HG02981 (cell line): ENCODE measurements around the gene SLIT3.
"Not testable (repeated sequence)": the region's sequence is repeated elsewhere in the genome, so short reads cannot be mapped to it uniquely, and the experiment has no call there.

Experiments used
- ATAC-seq: cut with Tn5 transposase; IDR thresholded peaks from one replicate; pipeline ENCODE4 v1.9.1; 2021; ENCODE audit warnings: mild to moderate bottlenecking, moderate library complexity; ENCODE audit not compliant: unreplicated experiment

The SLIT3 gene

DNA sequence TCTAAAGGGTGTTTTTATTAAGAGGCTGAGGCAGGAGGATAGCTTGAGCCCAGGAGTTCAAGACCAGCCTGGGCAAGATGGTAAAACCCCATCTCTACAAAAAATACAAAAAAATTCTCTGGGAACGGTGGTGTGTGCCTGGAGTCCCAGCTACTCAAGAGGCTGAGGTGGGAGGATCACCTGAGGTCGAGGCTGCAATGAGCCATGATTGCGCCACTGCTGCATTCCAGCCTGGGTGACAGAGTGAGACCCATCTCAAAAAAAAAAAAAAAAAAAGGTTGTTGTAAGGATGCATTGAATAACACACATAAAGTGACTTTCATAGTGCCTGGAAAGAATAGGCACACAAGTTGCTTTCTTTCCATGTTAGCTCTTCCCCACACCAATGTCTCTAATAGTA, 662.1 kb downstream of the SLIT3 start:
- ATAC-seq, result not testable (repeated sequence)

DNA sequence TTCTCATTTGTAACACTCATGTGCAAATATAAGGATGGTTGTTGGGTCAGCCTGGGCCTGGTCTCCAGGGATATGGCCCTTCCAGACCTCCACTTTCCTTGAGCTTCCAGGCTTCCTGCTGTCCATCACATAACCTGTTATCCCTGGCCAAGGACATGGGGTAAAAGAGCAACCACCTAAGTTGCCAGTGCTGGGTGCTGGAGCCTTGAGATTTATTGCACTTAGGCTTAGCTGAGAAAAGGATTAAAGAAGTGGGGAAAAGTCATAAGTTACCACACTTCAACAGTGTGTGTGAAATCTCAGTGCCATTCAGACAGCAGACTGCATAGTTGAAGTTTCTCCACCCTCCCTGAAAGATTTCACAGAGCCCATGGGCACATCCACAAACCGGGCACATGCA, 663.1 kb downstream of the SLIT3 start:
- ATAC-seq, result no peak

- no peak for ATAC-seq
These were observed 663.7 kb downstream of the SLIT3 start for GRCh38 chr5:168637281-168637680.

DNA sequence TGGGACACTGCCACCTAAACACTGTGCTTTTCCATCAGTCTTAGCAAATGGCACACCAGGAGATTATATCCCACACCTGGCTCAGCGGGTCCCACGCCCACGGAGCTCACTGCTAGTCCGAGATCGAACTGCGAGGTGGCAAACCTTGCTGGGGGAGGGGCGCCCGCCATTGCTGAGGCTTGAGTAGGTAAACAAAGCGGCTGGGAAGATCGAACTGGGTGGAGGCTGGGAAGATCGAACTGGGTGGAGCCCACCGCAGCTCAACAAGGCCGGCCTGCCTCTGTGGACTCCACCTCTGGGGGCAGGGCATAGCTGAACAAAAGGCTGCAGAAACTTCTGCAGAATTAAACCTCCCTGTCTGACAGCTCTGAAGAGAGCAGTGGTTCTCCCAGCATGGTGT, 670.0 kb downstream of the SLIT3 start:
- not testable (repeated sequence) for ATAC-seq

GRCh38 chr5:168624850-168625364, 676.0 kb downstream of the SLIT3 start:
- ATAC-seq, result no peak

DNA sequence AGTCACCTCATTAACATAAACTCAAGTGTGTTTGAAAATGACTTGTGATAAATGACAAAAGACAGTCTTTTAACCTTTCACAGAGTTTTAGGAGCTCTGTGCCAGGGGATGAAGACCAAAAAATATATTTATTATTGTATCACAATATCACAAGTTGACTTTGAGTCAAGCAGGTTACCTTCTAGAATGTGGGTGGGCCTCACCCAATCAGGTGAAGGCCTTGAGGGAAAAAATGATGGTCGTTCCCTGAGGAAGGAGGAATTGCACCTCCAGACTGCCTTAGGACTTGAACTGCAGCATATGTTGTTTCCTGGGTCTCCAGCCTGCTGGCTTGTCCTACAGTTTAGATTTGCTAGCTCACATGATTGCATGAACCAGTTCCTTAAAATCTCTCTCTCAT, 680.1 kb downstream of the SLIT3 start:
- no peak for ATAC-seq

DNA sequence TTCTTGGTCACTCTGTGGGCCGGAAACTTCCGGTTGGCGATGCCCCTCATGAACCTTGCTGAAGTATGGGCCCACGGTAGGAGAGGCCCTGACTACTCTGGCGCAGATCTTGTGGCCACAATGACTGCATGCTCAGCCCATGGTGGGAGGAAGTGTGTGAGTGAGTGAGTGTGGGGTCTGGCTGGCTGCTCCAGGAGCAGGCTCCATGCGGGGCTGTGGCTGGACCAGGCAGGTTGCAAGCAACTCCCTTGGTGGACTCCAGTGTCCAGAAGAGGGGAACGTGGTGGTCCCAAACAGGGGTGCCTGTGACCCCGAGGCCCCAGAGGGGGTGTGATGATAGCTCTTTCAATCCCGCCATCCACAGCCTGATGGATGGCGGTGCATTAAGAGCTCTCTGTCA, 686.3 kb downstream of the SLIT3 start:
- no peak for ATAC-seq

DNA sequence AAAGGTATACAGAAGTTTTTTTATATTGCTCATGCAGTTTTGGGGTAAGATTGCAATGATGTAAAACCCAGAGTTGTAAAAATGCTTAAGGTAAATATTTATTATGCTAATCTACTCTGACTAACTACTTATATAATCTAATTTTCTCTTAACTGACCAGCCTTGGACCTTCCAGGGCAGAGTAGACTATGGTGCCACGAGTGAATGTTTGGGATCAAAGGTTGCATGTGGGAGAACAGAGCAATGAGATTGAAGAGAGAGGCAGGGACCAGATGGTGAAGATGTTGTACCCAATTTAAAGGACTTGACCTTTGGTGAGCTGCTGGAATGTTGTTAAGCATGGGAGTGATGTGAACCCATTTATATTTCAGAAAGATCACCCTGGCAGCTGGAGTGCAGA, 686.9 kb downstream of the SLIT3 start:
- ATAC-seq, result no peak

DNA sequence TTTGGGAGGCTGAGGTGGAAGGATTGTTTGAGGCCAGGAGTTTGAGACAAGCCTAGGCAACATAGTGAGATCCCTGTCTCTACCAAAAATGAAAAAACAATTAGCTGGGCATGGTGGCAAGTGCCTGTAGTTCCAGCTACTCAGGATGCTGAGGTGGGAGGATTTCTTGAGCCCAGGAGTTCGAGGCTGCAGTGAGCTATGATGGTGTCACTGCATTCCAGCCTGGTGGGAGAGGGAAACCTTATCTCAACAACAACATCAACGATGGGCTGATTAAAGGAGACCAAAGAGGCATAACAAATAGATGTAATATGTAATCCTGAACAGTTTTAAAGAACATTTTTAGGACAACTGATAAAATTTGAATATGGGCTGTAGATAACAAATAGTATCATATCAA, 687.5 kb downstream of the SLIT3 start:
- no peak for ATAC-seq

DNA sequence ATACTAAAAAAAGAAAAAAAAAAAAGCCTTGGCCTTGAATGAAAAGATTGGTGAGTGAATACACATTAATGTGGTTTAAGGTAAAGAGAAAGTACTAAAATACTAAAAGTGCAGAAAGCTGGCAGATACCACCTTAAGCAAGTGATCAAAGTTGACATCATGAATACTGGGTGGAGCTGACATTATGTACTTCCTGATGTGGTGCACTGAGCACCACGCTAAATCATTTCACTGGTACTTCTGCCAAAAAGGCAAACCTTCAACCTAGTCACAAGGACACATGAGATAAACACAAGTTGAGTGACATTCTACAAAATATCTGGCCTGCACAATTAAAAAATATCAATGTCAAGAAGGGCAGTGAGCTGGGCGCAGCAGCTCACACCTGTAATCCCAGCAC, 687.9 kb downstream of the SLIT3 start:
- no peak for ATAC-seq

GRCh38 chr5:168612123-168612522, 688.8 kb downstream of the SLIT3 start:
- no peak for ATAC-seq
